DOHH2 (cell line): ENCODE measurements around the gene CAMKK1.
A peak's percentile ranks its signal among the peaks of the same experiment; 100 is the strongest.

Source experiments
- H3F3A ChIP-seq: fragments of 200-600 bp; sonication (generic), shearing (Covaris generic); 2 replicates; pipeline ENCODE4 v1.6.0; 2016; ENCODE audit warnings: antibody characterized with exemption, mild to moderate bottlenecking; ENCODE audit not compliant: control insufficient read depth, insufficient read depth
- H3K27ac ChIP-seq: fragments of 200-600 bp; sonication (generic); 2 replicates; pipeline ENCODE4 v1.5.1; 2014; ENCODE audit warnings: low read depth, mild to moderate bottlenecking, low read length, moderate library complexity
- H3K27me3 ChIP-seq: fragments of 200-600 bp; sonication (generic); 2 replicates; pipeline ENCODE4 v1.6.1; 2014; ENCODE audit warnings: mild to moderate bottlenecking, low read length, mixed read lengths; ENCODE audit not compliant: control insufficient read depth
- H3K36me3 ChIP-seq: fragments of 200-600 bp; sonication (generic); 2 replicates; pipeline ENCODE4 v1.6.1; 2014; ENCODE audit warnings: mild to moderate bottlenecking, low read length, moderate library complexity, mixed read lengths; ENCODE audit not compliant: control insufficient read depth
- H3K4me1 ChIP-seq: fragments of 200-600 bp; sonication (generic); 2 replicates; pipeline ENCODE4 v1.6.1; 2014; ENCODE audit warnings: mild to moderate bottlenecking, low read length, mixed read lengths; ENCODE audit not compliant: control insufficient read depth
- H3K4me2 ChIP-seq: fragments of 200-600 bp; sonication (generic); 2 replicates; pipeline ENCODE4 v1.6.0; 2014; ENCODE audit warnings: mild to moderate bottlenecking, low read length, moderate library complexity
- H3K4me3 ChIP-seq: fragments of 200-600 bp; sonication (generic); 2 replicates; pipeline ENCODE4 v1.5.1; 2014; ENCODE audit warnings: mild to moderate bottlenecking, low read length, mixed read lengths
- H3K79me2 ChIP-seq: fragments of 200-600 bp; sonication (generic); 2 replicates; pipeline ENCODE4 v1.6.1; 2014; ENCODE audit warnings: mild to moderate bottlenecking, low read length, mixed read lengths; ENCODE audit not compliant: control insufficient read depth
- H3K9me2 ChIP-seq: fragments of 200-600 bp; sonication (generic); replicated peaks from 2 replicates; pipeline ENCODE4 v1.6.1; 2014; ENCODE audit warnings: mild to moderate bottlenecking, low read length, mixed read lengths; ENCODE audit not compliant: control insufficient read depth
- H3K9me3 ChIP-seq: fragments of 200-600 bp; sonication (generic); 2 replicates; pipeline ENCODE4 v1.6.1; 2014; ENCODE audit warnings: antibody characterized with exemption, low read length, mixed read lengths; ENCODE audit not compliant: control insufficient read depth, insufficient read depth
- H4K20me1 ChIP-seq: fragments of 200-600 bp; sonication (generic); 2 replicates; pipeline ENCODE4 v1.6.0; 2014; ENCODE audit warnings: low read depth, mild to moderate bottlenecking, antibody characterized with exemption, low read length, moderate library complexity; ENCODE audit not compliant: control insufficient read depth, insufficient read depth
- EZH2phosphoT487 ChIP-seq: fragments of 200-600 bp; sonication (generic); IDR thresholded peaks from 2 replicates; pipeline ENCODE4 v1.6.1; 2017; ENCODE audit warnings: borderline replicate concordance, mild to moderate bottlenecking, antibody characterized with exemption, low read length, moderate library complexity, mixed read lengths
- TF ChIP-seq, protein P1 (sequence below): fragments of 200-600 bp; sonication (generic); IDR thresholded peaks from one replicate; pipeline ENCODE4 v1.5.1; 2014; ENCODE audit warnings: antibody characterized with exemption, mild to moderate bottlenecking, low read depth, low read length; ENCODE audit not compliant: poor library complexity, severe bottlenecking

CAMKK1 gene

GRCh38 chr17:3843935-3844516, 48.8 kb downstream of the CAMKK1 start:
- Histone ChIP-seq H3F3A (no peaks in the 10 kb centered on the region), H3K79me2 (peaks cover 60% of the 10 kb centered on the region), H3K27ac (no peak overlapping the region), H3K27me3 (no peaks in the 10 kb centered on the region), H3K4me1 (peaks cover 21% of the 10 kb centered on the region), H3K9me3 (no peaks in the 10 kb centered on the region), H3K4me2 (peak overlapping the region; percentile 78; the same call in 1 of the 2 replicates), H3K36me3 (peaks cover 60% of the 10 kb centered on the region), H4K20me1 (peaks cover 19% of the 10 kb centered on the region; the same call in 1 of the 2 replicates), H3K9me2 (no peaks in the 10 kb centered on the region), H3K4me3 (peak overlapping the region; percentile 37)
- TF ChIP-seq EZH2phosphoT487: no peak
- TF ChIP-seq, protein P1, sequence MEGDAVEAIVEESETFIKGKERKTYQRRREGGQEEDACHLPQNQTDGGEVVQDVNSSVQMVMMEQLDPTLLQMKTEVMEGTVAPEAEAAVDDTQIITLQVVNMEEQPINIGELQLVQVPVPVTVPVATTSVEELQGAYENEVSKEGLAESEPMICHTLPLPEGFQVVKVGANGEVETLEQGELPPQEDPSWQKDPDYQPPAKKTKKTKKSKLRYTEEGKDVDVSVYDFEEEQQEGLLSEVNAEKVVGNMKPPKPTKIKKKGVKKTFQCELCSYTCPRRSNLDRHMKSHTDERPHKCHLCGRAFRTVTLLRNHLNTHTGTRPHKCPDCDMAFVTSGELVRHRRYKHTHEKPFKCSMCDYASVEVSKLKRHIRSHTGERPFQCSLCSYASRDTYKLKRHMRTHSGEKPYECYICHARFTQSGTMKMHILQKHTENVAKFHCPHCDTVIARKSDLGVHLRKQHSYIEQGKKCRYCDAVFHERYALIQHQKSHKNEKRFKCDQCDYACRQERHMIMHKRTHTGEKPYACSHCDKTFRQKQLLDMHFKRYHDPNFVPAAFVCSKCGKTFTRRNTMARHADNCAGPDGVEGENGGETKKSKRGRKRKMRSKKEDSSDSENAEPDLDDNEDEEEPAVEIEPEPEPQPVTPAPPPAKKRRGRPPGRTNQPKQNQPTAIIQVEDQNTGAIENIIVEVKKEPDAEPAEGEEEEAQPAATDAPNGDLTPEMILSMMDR: peak; percentile 86

GRCh38 chr17:3838206-3838605, 54.6 kb downstream of the CAMKK1 start:
- peaks cover 63% of the 10 kb centered on the region for H3K79me2 ChIP-seq
- no peaks in the 10 kb centered on the region for H3K4me1 ChIP-seq
- TF ChIP-seq, protein P1: no peak
- peaks cover 76% of the 10 kb centered on the region for H3K36me3 ChIP-seq
- no peaks in the 10 kb centered on the region for H3K9me2 ChIP-seq
- no peaks in the 10 kb centered on the region for H3K9me3 ChIP-seq
- H3K4me3 ChIP-seq: no peak overlapping the region
- H3F3A ChIP-seq: no peaks in the 10 kb centered on the region
- H3K27ac ChIP-seq: no peak overlapping the region
- no peak overlapping the region for H3K4me2 ChIP-seq
- H4K20me1 ChIP-seq: no peaks in the 10 kb centered on the region
- H3K27me3 ChIP-seq: no peaks in the 10 kb centered on the region

DNA sequence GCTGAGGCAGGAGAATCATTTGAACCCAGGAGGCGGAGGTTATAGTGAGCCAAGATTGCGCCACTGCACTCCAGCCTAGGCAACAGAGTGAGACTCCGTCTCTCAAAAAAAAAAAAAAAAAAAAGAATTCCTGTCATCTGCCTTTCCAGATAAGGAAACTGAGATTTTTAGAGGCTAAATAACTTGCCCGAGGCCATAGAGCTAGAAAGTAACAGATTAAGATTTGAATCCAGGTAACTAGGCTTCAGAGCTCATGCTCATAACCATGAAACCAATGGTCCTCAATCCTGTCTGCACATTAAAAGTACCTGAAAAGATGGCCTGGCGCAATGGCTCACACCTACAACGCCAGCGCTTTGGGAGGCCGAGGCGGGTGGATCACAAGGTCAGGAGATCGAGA, 56.3 kb downstream of the CAMKK1 start:
- no peaks in the 10 kb centered on the region for H3K27me3 ChIP-seq
- H3K9me3 ChIP-seq: no peaks in the 10 kb centered on the region
- no peak overlapping the region for H3K4me2 ChIP-seq
- peaks cover 50% of the 10 kb centered on the region for H3K79me2 ChIP-seq
- H3K36me3 ChIP-seq: peaks cover 64% of the 10 kb centered on the region
- no peaks in the 10 kb centered on the region for H3K9me2 ChIP-seq
- H3K27ac ChIP-seq: no peak overlapping the region
- no peaks in the 10 kb centered on the region for H4K20me1 ChIP-seq
- H3K4me1 ChIP-seq: no peaks in the 10 kb centered on the region
- no peak overlapping the region for H3K4me3 ChIP-seq
- no peaks in the 10 kb centered on the region for H3F3A ChIP-seq
- TF ChIP-seq, protein P1: no peak
